Measurements from ENCODE around the gene DNAJC25.
"Not testable (repeated sequence)": the region's sequence is repeated elsewhere in the genome, so short reads cannot be mapped to it uniquely, and the experiment has no call there.

Gene DNAJC25

DNA sequence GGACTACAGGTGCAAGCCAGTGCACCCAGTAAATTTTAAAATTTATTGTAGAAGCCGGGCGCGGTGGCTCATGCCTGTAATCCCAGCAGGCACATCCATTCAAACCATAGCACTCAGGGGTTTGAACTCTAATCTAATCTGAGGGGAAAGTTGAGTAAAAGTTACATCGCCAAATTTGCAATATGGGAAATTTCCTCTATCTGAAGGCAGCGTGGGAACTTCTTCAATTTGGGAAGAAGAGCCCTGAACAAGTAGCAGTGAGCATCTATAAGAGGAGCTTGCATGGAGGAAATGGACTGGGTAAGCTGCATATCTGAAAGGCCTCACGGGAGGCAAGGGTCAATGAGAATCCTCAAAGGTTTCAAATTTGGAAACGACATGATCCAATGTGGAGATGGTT is 2.7 kb upstream of the DNAJC25 start:
- no peak for DNase-seq

DNA sequence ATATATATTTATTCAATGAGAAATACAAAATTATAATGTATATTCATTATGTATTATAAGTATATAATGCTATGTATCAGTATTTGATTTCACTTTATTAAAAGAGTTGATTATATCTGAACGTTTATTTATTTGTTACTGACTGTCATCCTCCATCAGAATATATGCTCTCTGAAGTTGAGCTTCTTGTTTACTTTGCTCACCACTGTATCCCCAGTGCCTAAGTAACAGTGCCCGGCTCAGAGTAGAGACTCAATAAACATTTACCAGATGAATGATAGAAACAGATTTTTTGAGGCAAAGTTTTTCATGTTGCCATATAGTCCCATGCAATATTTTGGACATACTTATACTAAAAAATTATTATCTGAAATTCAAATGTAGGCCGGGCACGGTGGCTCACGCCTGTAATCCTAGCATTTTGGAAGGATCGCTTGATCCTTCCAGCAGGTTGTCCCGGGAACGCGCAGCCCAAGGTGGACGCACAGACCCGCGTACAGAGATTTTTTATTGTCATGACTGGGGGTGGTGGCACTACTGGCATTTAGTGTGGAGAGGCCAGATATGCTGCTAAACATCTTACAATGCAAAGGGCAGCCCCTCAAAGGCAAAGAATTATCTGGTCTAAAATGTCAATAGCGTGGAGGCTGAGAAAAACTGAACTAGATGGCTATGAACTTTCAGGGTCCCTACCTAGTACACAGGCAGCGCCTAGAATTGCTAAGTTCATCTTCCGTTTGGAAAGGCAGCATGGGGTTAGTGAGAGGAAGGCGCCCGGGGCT is 761 bp upstream of the DNAJC25 start:
- peak in 2 of 6 experiments; percentile 0 to 17 for DNase-seq

DNA sequence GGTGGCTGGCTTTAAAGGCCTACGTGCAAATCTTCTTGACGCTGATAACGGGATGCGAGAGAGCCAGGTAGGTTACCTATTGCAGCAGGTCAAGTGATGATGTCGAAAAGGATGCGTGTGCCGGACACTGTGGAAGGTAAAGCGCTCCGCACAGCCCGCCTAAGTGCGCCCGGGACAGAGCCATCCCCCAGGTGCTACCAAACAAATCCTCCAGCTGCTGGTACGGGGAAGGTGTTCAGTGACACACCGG is 245 bp upstream of the DNAJC25 start:
- DNase-seq: no peak

DNA sequence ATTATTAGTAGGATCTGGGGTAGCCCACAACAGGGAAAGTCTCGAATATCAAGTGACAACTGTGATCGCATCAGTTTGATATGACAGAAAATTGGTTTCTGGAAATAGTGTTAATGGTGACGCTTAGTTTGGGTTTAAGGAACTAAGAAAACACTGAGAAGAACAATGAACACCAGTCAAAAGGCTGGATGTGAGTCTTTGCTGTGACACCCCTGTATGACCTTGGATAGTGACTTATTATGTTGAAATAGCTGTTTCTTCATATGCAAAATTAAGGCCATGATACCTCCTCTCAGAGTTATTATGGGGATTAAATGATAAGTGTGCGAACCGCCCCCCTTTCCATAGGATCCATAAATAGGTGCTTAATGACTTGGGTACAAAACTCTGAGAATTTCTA is 926 bp downstream of the DNAJC25 start:
- no peak for DNase-seq

DNA sequence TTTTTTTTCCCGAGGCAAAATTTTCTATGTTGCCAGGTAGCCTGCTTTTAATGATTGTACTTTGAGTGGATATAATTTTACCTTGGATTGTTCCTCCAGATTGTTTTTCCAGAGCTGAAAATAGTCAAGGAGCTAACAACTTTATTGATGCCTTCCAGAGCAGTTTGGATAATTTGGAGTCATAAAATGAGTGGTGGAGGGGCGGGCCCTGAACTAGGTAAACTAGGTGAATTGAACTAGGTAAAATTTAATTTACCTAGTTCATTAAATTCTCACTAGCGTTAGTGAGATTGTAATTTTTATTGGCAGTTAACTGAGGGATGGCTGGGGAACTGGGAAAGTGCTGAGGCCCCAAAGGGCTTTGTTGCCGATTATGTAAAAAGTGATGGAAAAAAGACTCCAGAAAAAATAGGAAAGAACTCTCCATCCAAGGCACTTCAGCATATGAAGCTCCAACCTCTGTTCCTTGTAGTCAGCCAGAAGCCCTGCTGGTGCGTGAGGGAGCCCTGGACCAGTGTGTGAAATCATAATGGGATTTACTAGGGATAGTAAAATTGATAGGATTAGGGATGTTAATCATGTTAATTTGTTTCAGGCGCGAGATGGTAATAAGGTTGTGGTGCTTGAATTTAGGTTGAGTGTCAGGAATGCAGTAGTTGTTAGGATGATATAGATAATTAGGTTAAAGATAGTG is 1.7 kb downstream of the DNAJC25 start:
- no peak for DNase-seq

DNA sequence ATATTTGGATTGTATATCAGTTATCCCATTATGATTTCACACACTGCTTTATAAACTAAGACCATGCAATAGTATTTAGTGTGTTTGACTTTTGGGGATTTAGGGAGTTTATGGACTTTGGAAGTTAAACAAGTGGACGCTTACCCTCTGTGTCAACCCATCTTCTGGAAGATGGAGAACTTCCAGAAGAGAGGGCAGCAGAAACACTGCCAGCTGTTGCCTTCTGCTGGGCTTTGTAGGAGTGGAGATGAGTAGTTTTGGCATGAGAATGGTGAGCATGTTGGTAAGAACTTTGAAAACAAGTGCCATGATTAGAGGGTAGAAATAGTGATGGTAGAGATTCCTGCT is 2.2 kb downstream of the DNAJC25 start:
- no peak for DNase-seq

DNA sequence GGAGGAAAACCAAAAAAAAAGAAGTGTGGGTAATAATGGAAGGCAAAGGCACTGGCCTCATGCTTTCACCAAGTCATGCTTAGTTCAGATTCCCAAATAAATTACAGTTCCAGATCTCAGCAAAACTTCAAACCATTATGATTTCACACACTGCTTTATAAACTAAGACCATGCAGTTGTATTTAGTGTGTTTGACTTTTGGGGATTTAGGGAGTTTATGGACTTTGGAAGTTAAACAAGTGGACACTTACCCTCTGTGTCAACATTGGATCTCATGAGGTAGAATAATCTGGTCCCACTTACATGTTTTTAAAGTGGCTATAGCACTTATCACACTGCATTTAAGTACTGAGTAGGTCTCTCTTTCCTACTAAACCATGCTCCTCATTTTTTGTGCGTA is 3.7 kb downstream of the DNAJC25 start:
- DNase-seq: no peak

DNA sequence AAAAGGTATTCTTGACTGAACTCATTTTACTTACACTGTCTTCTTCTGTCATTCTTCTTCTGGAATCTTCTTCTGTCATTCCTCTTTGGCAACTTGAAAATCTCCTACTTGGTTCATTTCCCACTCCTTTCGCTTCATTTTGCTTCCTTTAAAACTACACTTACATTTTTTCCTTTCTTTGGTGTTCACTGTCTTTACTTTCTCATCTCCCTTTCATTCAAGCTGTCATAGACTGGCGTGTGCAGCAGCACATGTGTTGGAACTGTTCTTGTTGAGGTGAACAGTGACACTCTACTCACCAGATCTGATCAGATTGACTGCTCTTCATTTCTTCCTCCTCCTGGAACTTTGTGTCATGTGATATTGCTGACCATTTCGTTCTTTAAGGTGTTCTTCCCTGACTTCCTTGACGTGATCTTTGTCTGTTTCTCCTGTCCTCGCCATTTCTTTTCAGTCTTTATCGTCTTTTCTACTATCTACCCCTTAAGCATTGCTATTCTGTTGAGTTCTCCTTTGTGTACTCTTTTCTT is 6.4 kb downstream of the DNAJC25 start:
- no peak for DNase-seq

DNA sequence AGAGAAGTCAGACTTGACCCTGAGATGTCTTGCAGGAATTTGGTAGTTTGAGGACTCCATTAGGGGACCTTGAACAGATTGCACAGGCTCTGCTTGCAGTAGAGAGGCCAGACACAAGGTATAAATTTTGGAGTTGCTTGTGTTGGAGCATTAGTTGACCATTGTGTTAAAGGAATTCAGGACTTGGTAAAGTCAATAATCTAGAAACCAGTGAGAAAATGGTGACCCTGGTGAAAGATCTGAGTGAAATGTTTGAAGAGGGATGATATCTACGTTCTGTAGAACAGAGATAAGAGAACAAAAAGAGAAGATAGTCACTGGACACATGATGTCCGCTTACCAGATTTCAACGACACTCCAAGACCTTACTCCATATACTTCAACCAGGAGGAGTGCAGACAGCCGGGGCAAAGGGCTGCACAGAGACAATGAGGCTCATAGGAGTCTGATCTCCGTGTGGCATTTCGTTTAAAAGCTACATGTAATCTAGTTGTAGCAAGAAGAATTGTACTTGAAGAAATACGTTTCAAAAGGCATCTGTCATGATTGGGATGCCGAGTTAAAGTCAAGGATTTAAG is 13.2 kb downstream of the DNAJC25 start:
- no peak for DNase-seq

DNA sequence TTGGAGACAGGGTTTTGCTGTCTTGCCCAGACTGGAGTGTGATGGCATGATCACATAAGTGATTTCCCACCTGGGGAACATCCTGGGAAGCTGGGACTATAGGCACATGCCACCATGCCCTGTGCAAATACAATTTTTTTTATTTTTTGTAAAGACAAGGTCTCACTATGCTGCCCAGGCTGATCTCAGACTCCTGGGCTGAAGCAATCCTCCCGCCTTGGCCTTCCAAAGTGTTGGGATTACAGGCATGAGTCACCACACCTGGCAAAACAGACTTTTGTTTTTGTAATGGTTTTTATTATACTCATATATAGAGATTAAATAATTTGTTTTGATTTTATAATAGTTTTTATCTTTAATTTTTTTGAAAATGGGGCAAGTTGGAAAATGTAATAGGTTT is 14.7 kb downstream of the DNAJC25 start:
- DNase-seq: no peak

DNA sequence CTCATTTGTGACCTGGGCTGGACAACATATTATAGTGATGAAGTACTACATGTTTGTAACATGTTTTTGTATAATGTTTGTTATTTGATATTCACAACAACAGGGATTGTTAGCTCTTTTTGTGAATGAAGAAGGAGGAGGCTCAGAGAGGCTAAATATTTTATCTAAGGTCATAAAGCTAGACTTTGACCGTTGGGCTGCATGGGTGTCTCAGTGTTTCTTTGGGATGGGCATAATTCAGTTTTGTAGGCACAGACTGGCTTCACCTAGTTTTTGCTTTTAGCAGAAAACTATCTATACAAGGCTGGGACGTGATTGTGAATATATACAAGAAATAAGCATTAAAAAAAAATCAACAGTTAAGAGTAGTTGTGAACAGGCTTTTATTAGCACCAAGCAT is 15.3 kb downstream of the DNAJC25 start:
- DNase-seq: no peak

DNA sequence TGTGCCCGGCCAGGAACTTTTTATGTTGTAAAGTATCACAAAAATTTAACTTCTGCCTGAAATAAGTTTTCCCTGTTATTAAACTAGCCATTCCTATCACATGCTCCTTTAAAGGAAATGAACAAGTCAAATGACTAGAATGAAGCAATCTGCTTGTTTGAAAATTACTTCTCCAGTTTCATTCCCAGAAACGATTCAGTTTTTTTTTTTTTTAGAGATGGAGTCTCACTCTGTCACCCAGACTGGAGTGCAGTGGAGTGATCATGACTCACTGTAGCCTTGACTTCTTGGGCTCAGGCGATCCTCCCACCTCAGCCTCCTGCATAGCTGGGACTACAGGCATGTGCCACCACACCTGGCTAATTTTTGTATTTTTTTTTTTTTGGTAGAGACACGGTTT is 16.9 kb downstream of the DNAJC25 start:
- no peak for DNase-seq

DNA sequence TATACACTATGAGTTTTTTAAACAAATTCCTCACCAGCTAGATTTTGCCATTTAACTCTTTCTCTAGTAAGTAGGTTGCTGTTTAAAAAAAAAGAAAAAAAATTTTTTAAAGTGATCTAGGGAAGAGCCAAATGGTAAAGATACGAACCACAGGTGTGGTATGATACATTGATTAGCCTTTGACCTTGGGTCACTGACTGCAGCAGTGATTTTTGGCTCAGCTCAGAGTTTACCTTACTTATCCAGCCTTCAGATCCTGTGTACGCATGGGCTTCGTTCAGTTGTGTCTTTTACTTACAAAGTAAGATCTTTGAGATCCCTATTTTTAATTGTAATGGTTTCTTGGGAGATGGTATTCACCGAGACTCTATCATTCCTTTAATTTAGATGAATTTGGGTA is 17.9 kb downstream of the DNAJC25 start:
- DNase-seq: no peak

DNA sequence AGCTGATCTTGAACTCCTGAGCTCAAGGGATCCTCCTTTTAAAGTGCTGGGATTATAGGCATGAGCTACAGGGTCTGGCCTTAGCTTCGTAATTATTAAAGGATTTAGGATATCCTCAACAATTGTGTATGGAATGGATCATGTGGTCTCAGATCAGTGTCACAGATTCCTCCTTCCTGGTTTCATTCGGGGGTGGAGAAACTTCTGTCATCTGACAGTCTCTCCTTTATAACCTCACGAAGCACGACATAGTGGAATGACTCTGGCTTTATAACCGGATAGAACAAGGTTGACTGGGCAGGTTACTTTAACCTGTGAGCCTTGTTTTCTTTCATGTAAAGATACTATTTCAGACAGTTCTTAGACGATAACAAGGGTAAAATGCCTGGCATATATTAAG is 25.9 kb downstream of the DNAJC25 start:
- DNase-seq: no peak

DNA sequence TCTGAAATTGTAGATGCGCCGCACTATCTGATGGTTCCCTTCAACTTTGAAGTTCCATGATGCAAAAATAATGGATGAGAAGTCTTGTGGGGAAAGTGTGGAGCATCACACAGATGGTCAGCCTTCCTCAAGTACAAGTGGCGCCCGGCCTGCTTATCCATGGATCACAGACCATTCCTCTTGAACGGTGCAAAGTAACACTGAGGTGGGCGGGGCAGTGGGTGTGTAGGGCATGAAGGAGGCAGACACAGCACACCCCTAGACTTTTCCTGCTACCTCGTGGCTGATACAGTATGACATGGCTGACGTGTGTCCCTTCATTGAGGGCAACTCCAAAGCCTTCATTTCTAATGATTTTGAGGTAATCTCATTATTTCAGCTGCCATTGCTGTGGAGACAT is 27.8 kb downstream of the DNAJC25 start:
- DNase-seq: no peak

DNA sequence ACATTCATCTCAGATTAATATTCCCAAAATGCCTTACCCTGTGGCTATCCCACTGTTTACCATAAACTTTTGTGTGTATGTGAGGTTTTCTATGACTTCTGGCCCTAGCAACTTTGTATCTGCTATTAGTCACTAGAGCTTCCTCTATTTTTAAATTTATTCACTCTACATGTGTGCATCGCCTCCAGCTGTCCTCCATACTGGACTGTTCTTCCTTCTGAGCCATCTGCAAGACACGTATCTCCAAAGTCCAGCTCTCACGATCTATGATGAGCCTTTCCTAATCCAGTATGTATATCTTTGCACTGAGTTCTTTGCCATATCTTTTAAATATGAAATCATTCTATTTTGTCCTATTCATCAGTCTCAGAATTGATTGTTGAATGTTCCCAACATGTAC is 28.6 kb downstream of the DNAJC25 start:
- DNase-seq: no peak

DNA sequence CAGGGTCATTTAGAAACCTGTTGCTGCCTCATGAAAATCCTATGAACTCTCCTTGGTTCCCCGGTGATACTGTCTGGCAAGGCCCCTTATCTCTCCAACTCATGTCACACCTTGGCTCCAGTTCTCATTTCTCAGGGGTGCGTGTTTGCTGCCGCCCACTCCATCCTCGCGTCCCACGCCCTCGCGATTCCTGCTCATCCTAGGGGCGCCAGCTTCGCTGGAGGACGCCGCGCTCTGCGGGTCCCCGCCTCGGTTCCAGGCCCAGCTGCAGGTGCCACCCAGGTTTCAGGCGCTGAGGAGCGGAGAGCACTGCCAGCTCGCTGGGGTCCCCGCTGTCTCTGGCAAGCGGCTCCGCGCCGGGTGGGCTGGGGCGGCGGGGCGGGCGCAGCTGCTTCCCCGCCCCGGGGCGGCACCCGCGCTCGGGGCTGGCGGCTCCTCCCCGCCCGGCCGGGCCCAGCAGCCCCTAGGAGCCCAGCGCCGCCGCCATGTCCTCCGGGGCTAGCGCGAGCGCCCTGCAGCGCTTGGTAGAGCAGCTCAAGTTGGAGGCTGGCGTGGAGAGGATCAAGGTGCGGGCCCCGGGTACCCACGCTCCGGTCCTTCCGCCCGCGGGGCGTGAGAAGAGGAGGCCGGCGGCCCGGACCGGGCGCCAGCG is 30.1 kb downstream of the DNAJC25 start, which contains the start of gene GNG10:
Gene GNG10, plus strand, starts transcription at position 456 of the 652 bp plus-strand sequence. Its CDS starts 30 bp downstream, at position 486.
- peak; percentile 46 to 70 (median 58) for DNase-seq

DNA sequence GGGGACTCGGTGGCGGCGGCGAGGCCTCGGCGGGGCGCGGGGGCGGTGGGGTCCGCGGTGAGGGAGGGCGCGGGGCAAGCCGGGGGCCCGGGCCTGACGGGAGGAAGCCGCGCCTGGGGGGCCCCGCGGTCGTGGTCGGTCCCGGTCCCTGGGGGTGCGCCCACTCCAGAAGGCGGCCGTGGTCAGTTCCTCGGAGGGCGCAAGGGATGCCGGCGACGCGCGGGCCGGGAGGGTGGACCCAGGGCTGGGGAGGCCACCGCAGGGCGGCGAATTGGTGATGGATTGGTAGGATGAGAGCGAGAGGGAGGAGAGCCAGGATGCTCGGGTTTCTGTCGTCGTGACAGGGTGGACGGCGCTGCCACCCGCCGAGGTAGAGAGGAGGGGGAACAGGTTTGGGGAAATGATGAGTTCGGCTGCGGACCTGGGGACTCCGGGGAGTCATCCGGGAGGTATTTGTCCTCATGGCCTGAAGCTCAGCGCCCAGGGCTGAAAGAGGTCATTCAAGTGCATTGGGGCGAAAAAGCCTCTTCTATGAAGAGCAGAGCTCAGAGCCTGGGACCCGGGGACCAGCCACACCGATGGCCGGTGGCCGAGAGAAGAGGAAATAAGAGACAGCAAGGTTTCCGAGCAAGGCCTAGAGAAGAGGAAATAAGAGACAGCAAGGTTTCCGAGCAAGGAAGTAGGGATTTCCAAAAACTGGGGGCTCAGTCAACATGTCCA is 30.8 kb downstream of the DNAJC25 start:
- peak in 4 of 6 experiments; percentile 20 to 46 (median 33) for DNase-seq

DNA sequence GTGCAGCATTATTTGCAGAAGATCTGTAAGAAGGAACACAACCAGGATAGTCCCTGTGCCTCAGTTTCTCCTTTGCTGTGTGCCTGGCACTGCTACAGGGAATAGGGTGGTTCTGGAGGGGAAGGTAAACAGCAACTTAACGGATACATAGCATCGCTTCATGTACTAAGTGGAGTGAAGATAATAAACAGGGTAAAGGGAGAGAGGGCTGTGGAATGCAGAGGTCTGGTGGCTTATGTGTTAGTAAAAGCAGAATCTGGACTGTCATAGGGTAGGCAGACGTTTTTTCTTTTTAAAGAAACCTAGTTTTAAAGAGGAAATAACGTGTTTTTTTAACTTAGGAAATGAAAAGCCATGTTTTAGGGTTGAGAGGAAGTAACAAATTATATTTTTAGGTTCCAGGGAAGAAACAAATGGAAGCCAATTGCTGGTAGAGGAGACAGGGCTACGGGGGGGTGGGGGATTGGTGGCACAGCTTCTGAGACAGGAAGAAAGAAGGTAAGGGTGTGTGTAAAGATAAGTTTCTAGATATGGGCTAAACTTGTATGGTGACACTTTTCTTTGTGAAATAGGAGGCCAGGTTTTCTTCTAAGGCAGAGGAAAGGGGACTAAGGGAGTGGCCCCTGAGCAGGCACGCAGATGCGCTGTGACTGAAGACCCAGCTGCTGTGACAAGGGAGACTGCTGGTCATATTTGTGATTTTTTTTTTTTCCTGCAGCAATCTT is 31.6 kb downstream of the DNAJC25 start:
- peak in 3 of 6 experiments; percentile 16 to 39 (median 32) for DNase-seq

DNA sequence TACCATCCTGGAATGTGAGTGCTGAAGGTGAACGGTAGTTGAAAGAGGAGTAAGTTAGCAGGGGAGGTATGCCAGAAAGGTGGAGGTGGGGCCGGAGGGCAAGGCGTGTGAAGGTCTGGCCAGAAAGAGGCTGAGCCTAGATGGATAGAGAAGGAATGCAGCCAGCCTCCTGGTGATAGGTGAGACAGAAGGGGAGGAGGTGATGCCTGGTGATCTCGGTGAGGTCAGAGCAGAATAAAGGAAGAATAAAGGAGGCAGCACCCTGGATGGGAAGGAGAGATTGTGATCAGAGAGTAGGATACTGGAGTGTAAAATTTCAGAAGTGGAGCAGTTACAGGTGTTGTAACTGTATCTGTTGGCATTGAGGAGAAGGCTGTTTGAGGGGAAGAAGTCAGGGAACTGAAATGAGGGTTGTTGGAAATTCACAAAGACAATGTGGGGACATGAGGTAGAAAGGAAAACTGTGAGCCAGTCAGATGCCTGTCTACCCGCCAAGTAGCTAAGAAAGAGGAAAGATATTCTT is 32.2 kb downstream of the DNAJC25 start:
- DNase-seq: no peak

DNA sequence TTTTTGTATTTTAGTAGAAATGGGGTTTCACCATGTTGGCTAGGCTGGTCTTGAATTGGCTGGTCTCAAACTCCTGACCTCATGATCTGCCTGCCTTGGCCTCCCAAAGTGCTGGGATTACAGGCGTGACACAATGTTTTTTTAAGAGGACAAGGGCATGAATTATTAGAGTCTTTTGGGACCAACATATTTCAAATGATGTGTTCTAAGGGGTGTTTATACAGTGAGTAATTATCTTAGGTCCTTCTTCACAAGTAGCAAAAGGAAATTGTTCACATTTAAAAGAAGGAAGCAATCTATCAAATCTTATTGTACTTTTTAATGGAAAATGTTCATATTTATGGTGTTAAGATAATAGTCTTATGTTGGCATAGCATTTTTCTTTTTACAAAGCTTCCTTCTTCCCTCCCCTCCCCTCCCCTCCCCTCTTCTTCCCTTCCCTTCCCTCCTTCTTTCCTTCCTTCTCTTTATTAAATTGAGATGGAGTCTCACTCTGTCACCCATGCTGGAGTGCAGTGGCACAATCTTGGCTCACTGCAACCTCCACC is 37.0 kb downstream of the DNAJC25 start:
- DNase-seq: no peak

DNA sequence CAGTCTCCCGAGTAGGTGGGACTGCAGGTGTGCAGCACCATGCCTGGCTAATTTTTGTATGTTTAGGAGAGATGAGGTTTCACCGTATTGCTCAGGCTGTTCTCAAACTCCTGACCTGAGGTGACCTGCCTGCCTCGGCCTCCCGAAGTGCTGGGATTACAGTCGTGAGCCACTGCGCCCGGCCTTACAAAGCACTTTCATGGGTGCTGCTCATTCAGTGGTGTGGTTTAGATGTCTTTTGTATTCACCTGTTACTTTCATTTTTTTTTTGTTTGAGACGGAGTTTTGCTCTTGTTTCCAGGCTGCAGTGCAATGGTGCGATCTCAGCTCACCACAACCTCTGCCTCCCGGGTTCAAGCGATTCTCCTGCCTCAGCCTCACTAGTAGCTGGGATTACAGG is 37.5 kb downstream of the DNAJC25 start:
- DNase-seq: not testable (repeated sequence)

All from stimulated activated naive CD4-positive, alpha-beta T cell (primary cell).